CMK (cell line): Measurements from ENCODE around the gene CSNK1G2.
A peak's percentile ranks its signal among the peaks of the same experiment; 100 is the strongest.

Source experiments
- DNase-seq: peaks from one replicate; pipeline ENCODE4 v3.0.0-alpha.2; 2010; ENCODE audit warnings: low read depth

CSNK1G2 gene

DNA sequence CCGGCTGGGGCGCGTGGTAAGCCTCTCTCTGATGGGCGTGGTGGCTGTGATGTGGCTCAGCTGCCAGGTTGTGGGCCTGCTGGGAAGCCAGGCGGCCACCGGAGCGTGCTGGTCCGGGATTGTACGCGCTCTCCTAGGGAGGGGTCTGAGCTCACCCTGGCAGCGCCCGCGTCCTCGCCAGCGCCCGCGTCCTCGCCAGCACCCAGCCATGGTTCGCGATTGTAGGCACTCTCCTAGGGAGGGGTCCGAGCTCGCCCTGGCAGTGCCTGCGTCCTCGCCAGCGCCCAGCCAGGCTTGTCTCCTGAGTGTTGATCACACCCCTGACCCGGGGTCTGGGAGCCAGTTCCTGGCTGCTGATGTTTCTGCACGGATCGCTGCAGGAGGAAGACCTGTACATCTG lies 22.0 kb upstream of the CSNK1G2 start:
- DNase-seq: no peak

DNA sequence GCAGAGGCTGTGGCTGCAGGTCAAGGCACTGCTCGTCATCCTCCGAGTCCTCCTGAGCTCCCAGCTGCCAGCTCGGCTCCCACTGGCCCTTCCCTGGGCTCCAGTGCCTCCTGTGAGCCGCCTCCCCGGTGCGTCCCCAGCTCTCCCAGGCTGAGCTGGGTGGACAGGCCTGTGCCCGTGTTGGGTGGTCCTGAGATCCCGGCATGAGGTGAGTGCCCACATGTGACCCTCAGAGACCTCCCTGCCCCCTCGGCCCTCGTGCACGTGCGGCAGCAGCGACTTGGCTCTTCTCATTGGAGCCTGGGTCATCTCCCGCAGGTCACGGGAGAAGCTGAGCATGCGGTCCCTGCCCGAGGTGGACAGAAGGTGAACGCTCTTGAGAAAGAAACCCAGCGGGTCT lies 20.3 kb upstream of the CSNK1G2 start:
- no peak for DNase-seq

DNA sequence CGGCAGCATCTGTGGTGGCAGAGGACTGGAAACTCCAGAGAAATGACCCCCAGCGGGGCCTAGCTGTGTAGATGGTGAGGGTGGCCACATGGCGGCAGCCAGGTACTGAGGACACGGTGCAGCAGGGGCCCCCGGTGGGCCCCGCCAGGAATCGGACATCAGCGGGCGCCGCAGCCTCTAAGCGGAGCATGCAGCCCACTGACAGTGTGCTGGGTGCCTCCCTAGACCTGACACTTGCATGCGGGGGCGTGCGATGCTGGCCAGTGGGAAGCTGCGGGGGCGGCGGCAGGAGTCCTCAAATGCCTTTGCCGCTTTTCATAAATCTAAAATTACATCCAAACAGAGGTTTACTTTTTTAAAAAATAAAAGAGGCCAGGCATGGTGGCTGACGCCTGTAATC lies 19.6 kb upstream of the CSNK1G2 start:
- no peak for DNase-seq

DNA sequence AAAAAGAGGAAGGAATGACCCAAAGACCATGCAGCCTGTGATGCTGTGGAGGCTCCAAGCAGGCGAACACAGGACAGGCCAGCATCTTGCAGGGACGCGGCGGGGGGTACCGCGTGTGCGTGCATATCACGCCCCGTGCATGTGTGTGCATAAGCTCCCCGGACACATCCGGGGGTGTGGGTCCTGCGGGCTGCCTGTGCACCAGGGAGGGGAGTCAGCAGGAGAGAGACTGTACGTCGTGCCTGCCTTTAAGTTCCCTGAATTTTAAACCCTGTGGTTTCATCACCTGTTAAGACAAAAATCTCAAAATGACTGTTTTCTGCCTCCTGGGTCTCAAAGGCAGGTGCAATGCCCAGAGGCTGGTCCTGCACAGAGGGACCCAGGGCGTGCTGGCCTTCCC lies 19.1 kb upstream of the CSNK1G2 start:
- no peak for DNase-seq

DNA sequence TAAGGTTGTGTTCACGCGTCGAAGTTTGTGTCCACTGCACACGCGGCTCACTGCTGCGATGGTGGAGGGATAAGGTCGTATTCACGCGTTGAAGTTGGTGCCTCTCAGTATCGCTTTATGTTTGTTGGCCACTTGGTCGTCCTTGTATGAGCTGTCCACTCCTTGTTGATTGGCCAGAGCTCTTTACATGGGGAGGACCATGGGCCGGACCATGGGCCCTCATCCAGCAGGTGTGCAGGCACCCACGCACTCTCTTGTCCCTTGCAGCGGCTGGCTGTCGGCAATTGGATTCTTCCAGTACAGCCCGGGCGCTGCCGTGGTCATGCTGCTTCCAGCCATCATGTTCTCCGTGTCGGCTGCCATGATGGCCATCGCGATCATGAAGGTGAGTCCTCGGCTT lies 18.2 kb upstream of the CSNK1G2 start:
- DNase-seq: no peak

DNA sequence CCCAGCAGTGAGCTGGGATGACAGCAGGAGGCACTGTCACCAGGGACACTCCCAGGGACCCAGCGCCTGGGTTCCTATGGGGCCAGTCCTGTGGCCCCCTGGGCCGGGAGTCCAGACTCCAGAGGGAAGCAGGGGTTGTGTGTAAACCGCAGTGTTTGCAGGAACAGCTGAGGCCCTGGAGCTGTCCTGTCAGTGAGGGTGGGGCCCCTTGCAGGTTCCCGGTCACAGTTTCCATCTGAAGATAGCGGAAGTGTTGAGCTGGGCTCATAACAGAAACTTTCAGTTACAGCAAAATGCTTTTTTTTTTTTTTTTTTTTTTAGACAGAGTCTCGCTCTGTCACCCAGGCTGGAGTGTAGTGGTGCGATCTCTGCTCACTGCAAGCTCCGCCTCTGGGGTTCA lies 17.7 kb upstream of the CSNK1G2 start:
- DNase-seq: no peak

DNA sequence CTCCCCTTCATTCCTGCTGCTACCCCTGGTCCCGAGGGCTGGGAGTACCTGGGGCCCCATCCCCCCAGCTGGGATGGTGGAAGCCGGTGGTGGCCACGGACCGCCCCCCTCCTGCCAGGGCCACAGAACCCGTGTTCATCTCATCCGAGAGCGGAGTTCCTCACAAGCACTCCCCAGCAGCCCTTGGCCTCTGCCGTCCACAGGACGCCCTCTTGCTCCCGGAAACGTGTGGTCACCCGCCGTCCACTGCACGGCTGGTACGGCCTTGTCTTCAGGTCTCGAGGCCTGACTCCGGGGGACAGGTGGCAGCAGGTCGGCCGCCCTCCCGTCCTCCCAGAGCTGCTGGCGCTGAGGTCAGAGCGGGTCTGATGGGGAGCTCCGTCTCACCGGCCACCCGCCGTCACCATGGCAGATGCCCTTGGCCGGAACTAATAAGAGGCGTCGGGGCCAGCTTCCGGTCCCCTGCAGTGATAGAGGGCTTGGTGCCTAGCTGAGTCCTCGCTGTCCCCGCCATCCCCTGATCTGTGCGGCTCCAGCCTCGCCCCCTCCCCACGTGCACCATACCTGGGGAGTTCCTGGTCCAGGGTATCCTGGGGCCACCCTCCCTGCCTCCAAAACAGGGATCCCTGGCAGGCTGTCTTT lies 16.5 kb upstream of the CSNK1G2 start:
- no peak for DNase-seq

DNA sequence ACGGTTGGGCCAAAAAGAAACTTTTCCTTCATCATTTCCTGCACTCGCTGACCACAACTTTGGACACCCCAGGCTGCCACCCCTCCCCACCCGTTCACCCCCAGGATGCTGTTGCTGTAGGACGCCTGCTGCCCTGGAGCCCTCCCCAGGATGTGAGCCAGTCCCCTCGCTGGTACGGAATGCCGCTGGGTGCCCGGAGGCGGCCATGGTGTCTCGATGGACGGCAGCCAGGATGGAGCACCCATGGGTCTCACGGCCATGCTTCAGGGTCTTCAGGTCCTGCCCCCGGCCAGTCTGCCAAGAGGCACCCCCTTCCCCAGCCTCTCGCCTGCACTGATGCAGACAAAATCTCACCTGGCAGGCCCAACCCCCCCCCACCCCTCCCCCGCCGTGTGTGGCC lies 15.4 kb upstream of the CSNK1G2 start:
- no peak for DNase-seq

DNA sequence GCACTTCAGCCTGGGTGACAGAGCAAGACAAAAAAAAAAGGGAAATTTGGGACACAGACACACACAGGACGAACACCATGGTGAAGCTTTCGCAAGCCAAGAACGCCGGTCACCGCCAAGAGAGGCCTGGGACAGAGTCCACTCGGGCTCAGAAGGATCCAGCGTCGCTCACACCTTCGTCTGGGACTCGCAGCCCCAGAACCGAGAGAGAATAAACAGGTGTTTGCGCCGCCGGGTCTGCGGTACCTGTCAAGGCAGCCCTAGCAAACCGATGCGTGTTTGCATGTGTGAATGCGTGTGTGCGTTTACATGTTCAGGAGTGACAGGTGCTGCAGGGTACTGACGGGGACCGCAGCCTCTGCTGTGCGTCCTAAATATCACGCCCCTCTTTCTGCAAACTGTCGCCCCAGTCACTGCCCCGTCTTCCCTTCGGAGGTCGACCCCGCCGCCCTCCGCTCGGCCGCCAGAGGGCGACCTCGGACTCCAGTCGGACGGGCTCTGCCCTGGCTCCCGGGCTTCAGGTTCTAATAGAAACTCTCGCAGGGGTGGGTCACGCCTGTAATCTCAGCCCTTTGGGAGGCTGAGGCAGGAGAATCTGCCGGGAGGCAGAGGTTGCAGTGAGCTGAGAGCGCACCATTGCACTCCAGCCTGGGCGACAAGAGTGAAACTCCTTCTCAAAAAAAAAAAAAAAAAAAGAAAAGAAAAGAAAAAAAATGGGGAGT lies 11.8 kb upstream of the CSNK1G2 start:
- DNase-seq: no peak

DNA sequence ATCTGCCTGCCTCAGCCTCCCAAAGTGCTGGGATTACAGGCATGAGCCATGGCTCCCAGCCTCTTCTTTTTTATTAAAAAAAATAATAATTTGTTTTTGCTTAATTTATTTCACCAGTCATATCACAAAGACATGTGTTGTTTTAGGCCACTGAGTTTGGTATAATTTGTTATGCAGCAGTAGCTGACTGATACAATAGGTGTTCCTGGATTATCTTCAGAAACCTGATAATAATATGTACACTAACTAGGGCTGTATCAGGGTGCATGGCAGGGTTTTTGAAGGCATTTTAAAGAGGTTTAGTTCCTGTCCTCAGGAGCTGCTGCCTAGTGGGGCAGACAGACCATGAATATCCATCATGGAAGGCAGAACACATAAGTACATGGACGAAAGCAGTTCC lies 9.5 kb upstream of the CSNK1G2 start:
- DNase-seq: no peak

DNA sequence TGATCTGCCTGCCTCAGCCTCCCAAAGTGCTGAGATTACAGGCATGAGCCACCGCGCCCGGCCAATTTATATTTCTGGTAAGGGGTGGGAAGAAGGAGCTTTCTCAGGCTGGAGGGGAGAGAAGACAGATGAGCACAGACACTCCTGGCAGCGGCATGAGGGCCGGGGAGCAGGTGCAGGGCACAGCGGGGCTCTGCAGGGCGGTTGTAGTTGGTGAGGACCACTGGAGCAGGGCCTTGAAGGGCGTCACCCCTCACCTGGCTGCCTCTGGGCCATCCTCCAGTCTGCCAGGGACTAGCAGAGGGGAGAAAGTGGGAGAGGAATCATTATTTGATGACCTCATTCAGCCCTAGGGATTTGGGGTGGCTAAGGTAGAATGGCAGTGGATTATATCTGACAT lies 8.6 kb upstream of the CSNK1G2 start:
- no peak for DNase-seq

DNA sequence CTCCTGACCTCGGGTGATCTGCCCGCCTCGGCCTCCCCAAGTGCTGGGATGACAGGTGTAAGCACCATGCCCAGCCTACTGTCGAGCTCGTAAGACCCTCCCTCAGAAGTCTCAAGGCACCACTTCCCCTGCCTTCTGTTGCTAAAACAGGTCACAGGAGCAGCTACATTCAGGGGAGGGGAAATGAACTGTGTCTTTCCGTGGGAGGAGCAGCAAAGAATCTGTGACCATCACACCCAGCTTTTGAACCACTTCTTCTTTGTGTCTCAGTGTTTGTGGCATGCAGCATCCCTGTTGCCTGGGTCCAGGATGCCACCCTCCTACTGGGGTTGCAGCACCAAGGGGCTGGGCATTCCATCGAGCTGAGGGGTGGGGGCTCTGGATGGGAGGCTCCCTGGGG lies 7.7 kb upstream of the CSNK1G2 start:
- no peak for DNase-seq

DNA sequence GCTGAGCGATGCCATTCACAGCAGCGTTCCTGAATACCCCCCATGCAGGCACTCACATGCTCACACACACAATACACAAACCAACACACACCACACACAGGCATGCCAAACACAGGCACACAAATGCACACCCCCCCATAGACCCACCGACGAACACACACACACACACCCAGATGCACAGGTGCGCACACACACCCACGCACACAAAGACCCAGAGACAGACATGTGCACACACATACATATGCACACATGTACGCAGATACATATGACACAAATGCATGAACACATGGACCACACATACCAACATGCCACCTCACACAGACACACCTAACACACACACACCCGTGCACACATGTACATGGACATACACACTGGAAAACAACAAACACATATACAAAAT lies 7.0 kb upstream of the CSNK1G2 start:
- DNase-seq: no peak

DNA sequence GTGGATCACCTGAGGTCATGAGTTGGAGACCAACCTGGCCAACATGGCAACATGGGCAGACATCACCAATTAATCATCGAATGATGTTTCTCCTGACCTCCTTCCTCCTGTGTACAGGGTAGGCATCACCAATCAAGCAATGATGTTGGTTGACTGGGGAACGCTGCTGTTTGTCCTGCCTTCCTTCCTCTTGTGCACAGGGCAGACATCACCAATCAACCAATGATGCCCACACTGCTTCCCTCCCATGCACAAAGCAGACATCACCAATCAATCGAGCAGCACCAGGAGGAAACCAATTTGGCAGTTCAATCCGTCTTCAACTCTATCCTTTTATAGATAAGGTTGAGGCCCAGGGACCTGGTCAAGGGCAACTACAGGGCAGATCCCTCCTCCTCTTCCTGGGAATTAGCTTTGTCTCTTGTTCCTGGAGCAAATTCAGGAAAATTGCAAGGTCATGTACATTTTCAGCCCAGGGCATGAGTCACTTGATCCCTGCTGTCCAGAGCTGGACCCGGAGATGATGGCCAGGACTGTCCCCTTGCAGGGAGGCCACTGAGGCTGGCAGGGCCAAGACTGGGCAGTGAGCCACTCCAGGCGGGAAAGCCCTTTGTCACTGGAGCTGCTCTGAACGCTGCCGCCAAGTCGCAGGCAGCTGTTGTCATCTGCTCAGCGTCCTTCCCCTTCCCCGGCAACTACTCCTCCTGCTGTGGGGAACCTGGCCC lies 5.3 kb upstream of the CSNK1G2 start:
- peak; percentile 61 for DNase-seq

DNA sequence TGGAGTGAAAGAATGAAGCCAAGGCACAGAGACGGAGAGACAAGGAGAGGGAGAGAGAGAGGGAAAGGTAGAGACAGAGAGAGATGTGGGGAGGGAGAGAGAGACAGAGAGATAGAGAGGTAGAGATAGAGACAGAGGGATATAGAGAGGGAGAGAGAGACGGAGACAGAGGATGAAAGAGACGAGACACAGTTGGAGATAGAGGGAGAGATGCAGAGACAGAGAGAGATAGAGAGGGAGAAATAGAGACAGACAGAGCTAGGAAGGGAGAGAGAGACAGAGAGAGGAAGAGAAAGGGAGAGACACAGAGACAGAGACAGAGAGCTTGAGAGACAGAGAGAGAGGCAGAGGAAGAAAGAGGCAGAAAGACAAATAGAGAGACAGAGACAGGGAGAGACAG lies 4.5 kb upstream of the CSNK1G2 start:
- DNase-seq: no peak

DNA sequence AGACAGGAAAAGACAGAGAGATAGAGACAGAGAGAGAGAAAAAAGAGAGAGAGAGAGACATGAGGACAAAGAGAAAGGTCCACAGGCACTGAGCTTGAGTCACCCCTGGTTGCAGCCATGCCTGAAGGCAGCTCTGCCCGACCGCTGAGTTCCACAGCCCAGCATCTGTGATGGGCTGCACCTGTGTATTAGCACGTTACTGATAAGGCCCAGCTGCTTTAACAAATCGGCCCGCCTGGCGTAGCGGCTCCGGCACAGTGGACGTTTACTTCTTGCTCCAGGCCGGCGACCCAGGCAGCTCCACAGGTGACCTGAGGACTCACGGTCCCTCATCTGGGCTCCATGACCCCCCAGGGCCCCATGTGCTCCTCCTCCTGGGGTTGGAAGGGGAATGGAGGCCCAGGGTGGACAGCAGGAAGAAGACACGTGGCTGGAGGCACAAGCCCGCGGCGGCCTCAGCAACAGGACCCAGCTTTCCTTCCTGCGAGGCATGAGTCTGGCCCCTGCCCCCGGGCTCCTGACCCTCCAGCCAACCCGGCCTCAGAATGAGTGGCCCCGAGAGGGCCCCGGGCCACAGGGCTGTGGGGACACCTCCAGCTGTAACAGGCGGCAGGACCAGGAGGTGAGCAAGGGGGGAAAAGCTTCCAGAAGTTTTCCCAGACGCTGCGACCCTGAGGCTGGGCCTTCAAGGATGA lies 3.9 kb upstream of the CSNK1G2 start:
- no peak for DNase-seq

DNA sequence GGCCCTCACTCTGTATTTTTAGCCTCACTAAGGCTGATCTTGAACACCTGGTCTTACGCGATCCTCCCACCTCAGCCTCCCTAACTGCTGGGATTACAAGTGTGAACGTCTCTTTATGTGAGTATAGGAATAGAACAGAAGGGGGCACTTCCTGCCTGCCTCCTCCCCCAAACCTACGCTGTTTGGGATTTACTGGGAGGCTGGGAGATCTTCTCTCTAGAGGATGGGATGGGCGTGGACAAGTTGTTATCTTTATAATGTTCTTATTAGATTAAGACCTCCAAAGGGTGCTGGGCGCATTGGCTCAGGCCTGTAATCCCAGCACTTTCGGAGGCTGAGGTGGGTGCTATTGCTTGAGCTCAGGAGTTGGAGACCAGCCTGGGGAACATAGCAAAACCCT lies 2.9 kb upstream of the CSNK1G2 start:
- DNase-seq: no peak

DNA sequence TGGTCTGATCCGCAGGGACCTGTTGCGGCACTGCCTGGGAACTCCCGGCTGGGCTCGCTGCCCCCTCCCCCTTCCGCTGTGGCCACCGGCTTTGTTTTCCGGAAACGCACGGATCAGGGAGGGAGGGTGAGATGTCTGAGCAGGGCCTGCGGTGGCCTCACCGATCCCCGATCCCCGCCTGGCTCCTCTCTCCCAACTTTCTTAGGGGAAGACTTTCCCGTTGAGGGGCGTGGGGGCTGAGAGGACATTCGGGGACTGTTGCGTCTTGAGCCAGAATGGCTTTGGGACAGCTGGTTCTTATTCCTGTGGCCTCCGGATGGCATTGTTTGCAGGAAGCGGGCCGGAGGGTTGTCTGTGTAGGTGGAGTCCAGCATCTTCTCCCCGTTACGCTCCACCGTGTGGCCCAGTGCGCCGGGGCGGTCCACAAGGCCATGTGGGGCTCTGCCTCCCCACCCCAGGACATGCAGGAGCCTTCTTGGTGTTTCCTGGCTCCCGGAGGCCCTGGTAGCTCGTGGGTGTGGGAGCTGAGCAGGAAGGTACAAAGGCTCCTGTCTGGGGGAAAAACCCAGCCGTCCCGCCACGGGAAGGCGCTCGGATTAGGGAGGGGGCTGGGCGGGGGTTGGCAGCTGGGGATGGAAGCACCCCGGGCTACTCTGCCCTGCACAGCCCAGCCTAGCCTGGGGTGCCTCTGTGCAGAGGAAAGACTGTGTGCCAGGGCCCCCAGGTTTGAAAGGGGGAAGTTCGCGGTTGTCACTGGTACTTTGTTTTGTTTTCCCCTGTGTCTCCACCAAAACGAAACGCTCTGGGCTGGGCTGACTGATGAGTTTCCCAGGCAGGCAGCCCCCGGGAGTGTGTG lies 1.3 kb downstream of the CSNK1G2 start:
- DNase-seq: peak; percentile 83

DNA sequence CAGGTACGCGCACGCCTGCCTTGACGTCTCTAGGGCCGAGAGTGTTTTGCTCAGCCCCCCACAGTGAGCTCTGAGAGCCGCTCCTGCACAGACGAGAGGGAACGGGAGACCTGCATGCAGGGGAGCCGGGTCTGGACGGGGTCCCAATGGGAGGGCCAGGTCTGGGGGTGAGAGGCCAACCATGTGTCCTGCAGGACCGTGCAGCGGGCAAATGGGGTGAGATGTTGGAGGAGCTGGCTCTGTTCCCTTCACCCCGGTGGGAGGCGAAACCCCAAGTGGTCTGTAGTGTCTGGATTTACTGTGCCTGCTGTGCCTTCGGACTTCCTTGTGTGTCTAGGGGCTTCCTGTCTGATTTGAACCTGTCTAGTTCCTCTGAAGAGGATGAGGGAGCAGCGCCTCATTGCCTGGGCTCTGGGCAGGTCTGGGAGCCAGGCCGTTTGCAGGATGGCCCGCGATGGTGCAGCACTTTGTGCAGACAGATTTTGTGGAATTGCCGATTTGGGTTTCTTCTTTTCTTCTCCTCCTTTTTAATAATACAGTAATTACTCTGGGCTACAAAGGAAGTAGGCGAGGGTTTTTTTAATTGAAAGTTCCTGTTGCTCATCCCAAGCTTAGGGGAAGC lies 2.1 kb downstream of the CSNK1G2 start:
- no peak for DNase-seq

DNA sequence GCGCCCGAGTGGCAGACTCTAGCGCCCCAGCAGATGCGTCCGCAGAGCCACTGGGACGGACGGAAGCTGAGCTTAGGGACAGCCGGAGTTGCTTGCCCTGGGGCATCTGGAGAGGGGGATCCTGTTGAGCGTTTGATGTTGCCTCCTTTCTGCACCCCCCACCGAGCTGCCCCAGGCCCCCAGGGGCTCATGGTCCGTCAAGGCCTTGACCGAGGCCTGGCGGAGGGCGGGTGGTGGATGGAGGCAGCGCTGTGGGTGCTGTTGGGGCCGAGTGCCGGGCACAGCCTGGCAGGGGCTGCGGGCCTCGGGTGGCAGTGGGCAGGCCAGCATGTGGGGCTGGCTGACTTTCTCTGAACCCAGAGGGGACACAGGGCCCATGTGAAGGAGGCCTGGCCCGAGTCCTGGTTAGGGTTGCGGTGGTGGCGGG lies 2.7 kb downstream of the CSNK1G2 start:
- no peak for DNase-seq
